ENCODE results near the gene GPC1.

- TF ChIP-seq, protein P1, sequence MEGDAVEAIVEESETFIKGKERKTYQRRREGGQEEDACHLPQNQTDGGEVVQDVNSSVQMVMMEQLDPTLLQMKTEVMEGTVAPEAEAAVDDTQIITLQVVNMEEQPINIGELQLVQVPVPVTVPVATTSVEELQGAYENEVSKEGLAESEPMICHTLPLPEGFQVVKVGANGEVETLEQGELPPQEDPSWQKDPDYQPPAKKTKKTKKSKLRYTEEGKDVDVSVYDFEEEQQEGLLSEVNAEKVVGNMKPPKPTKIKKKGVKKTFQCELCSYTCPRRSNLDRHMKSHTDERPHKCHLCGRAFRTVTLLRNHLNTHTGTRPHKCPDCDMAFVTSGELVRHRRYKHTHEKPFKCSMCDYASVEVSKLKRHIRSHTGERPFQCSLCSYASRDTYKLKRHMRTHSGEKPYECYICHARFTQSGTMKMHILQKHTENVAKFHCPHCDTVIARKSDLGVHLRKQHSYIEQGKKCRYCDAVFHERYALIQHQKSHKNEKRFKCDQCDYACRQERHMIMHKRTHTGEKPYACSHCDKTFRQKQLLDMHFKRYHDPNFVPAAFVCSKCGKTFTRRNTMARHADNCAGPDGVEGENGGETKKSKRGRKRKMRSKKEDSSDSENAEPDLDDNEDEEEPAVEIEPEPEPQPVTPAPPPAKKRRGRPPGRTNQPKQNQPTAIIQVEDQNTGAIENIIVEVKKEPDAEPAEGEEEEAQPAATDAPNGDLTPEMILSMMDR (conservative IDR thresholded peaks at IDR 0.05) = no peak
- no peak for TF ChIP-seq ZFX (IDR thresholded peaks at IDR 0.05)
Measured at GRCh38 chr2:240473211-240473610, 37.7 kb downstream of the GPC1 start.

Data from C4-2B (cell line).